SK-N-SH (cell line): ENCODE data around the gene DLG2. TPM values are rescaled to one million over a fixed set of nuclear protein-coding genes. Genes with fewer than 3 reads are reported as not detected.

Experiments
- CTCF ChIA-PET: fragments of 300-600, 350-600 bp; formaldehyde crosslinking; extraction: SDS; loops from one replicate; lab custom pipeline; 2021; lab: Yijun Ruan, JAX
- POLR2A ChIA-PET: fragments of 350-600 bp; sonication (Branson Sonifier 250); formaldehyde crosslinking; extraction: SDS; loops from one replicate; lab custom pipeline; 2020; ENCODE audit warnings: antibody characterized with exemption, inconsistent platforms; lab: Yijun Ruan, JAX
- DNase-seq: peaks from one replicate; pipeline ENCODE4 v3.0.0; 2012
- H2AFZ ChIP-seq: fragments of 200-600 bp; sonication (generic); 2 replicates; pipeline ENCODE4 v1.8.1; 2016; ENCODE audit warnings: antibody characterized with exemption, mild to moderate bottlenecking, low read depth
- H3F3A ChIP-seq: fragments of 200-600 bp; sonication (generic); replicated peaks from 2 replicates; pipeline ENCODE3; 2016; ENCODE audit warnings: antibody characterized with exemption, mild to moderate bottlenecking; ENCODE audit not compliant: insufficient read depth
- H3K27ac ChIP-seq, 2 experiments: fragments of 200-500 bp in 1 of 2; fragments of 200-600 bp in 1 of 2; sonication (Bioruptor generic) in 1 of 2; sonication (generic), shearing (Covaris generic) in 1 of 2; 2 replicates each; pipeline versions ENCODE4 v1.5.1 to v1.6.1; 2014 to 2016; ENCODE audit warnings: low read depth in 2 of 2, inconsistent platforms in 1 of 2, low read length in 1 of 2, mild to moderate bottlenecking in 1 of 2, mixed read lengths in 1 of 2
- H3K27me3 ChIP-seq: fragments of 200-600 bp; sonication (generic), shearing (Covaris generic); 2 replicates; pipeline ENCODE4 v1.6.1; 2016; ENCODE audit warnings: mixed run types; ENCODE audit not compliant: insufficient read depth
- H3K36me3 ChIP-seq, 2 experiments: fragments of 200-500 bp in 1 of 2; fragments of 200-600 bp in 1 of 2; sonication (Bioruptor generic) in 1 of 2; sonication (generic) in 1 of 2; replicated peaks in 1 of 2; 2 replicates each; pipeline versions ENCODE3 to v1.5.1; 2014 to 2016; ENCODE audit warnings: low read length in 1 of 2, mild to moderate bottlenecking in 1 of 2; ENCODE audit not compliant: insufficient read depth in 2 of 2, control insufficient read depth in 1 of 2
- H3K4me1 ChIP-seq, 2 experiments: fragments of 200-500 bp in 1 of 2; fragments of 200-600 bp in 1 of 2; sonication (Bioruptor generic) in 1 of 2; sonication (generic), shearing (Covaris generic) in 1 of 2; 2 replicates each; pipeline versions ENCODE4 v1.5.1 to v1.6.1; 2014 to 2016; ENCODE audit warnings: low read depth in 1 of 2, low read length in 1 of 2, mixed run types in 1 of 2; ENCODE audit not compliant: insufficient read depth in 2 of 2, control insufficient read depth in 1 of 2
- H3K4me2 ChIP-seq: fragments of 200-600 bp; sonication (generic), shearing (Covaris generic); 2 replicates; pipeline ENCODE4 v1.6.1; 2017; ENCODE audit warnings: mixed run types
- H3K4me3 ChIP-seq, 2 experiments: fragments of 200-500 bp in 1 of 2; fragments of 200-600 bp in 1 of 2; sonication (Bioruptor generic) in 1 of 2; sonication (generic), shearing (Covaris generic) in 1 of 2; 2 replicates each; pipeline versions ENCODE4 v1.5.1 to v1.8.1; 2014 to 2016; ENCODE audit warnings: low read depth in 2 of 2, inconsistent platforms in 1 of 2, low read length in 1 of 2, mild to moderate bottlenecking in 1 of 2, mixed read lengths in 1 of 2, moderate library complexity in 1 of 2
- H3K79me2 ChIP-seq: fragments of 200-600 bp; sonication (generic); 2 replicates; pipeline ENCODE4 v1.8.1; 2017; ENCODE audit warnings: mild to moderate bottlenecking; ENCODE audit not compliant: insufficient read depth
- H3K9ac ChIP-seq: fragments of 200-600 bp; sonication (generic); 2 replicates; pipeline ENCODE4 v1.6.1; 2017; ENCODE audit warnings: mixed run types
- H3K9me2 ChIP-seq: fragments of 200-600 bp; sonication (generic); 2 replicates; pipeline ENCODE4 v1.6.1; 2017; ENCODE audit warnings: mixed run types
- H3K9me3 ChIP-seq: fragments of 200-600 bp; sonication (generic); 2 replicates; pipeline ENCODE4 v1.6.1; 2017; ENCODE audit warnings: mixed run types, mild to moderate bottlenecking, moderate library complexity
- H4K20me1 ChIP-seq: fragments of 200-600 bp; sonication (generic); 2 replicates; pipeline ENCODE4 v1.6.1; 2017; ENCODE audit warnings: mild to moderate bottlenecking, mixed run types; ENCODE audit not compliant: insufficient read depth
- CHD2 ChIP-seq: fragments of 150-350 bp; IDR thresholded peaks from 2 replicates; pipeline ENCODE4 v1.6.1; 2018; ENCODE audit warnings: low read length; ENCODE audit not compliant: partially characterized antibody
- CTCF ChIP-seq: fragments of 200-600 bp; sonication (generic); IDR thresholded peaks from 2 replicates; pipeline ENCODE4 v1.6.1; 2017; ENCODE audit warnings: antibody characterized with exemption, mild to moderate bottlenecking, moderate library complexity
- EZH2phosphoT487 ChIP-seq: fragments of 200-600 bp; sonication (generic); IDR thresholded peaks from 2 replicates; pipeline ENCODE4 v1.6.1; 2017; ENCODE audit warnings: low read depth, mixed run types, mild to moderate bottlenecking, antibody characterized with exemption, moderate library complexity, borderline replicate concordance
- FOSL2 ChIP-seq: IDR thresholded peaks from 2 replicates; pipeline ENCODE4 v1.4.0; 2012; ENCODE audit warnings: low read depth, mild to moderate bottlenecking, moderate library complexity, borderline replicate concordance
- GATA2 ChIP-seq: sonication (generic); formaldehyde crosslinking; IDR thresholded peaks from 2 replicates; pipeline ENCODE4 v1.5.0; 2020; ENCODE audit warnings: mild to moderate bottlenecking, missing genetic modification reagents
- IRF3 ChIP-seq: fragments of 150-350 bp; IDR thresholded peaks from 2 replicates; pipeline ENCODE4 v1.6.1; 2016; ENCODE audit warnings: mild to moderate bottlenecking, low read depth, low read length
- MAX ChIP-seq: IDR thresholded peaks from 2 replicates; pipeline ENCODE4 v1.4.0; 2012; ENCODE audit warnings: low read depth
- NFIC ChIP-seq: IDR thresholded peaks from 2 replicates; pipeline ENCODE4 v1.4.0; 2012; ENCODE audit warnings: borderline replicate concordance
- PBX3 ChIP-seq: IDR thresholded peaks from 2 replicates; pipeline ENCODE4; 2012
- RCOR1 ChIP-seq: fragments of 150-350 bp; IDR thresholded peaks from 2 replicates; pipeline ENCODE4 v1.6.1; 2017; ENCODE audit warnings: antibody characterized with exemption, low read length
- REST ChIP-seq: IDR thresholded peaks from 2 replicates; pipeline ENCODE4 v1.6.1; 2012; ENCODE audit warnings: mild to moderate bottlenecking, low read depth, low read length, moderate library complexity
- RXRA ChIP-seq: IDR thresholded peaks from 2 replicates; pipeline ENCODE4 v1.4.0; 2012; ENCODE audit warnings: low read depth, mild to moderate bottlenecking, borderline replicate concordance
- TEAD4 ChIP-seq: IDR thresholded peaks from 2 replicates; pipeline ENCODE4 v1.4.0; 2012; ENCODE audit warnings: mild to moderate bottlenecking, borderline replicate concordance; ENCODE audit not compliant: insufficient read depth
- USF1 ChIP-seq: IDR thresholded peaks from 2 replicates; pipeline ENCODE4 v1.4.0; 2012; ENCODE audit warnings: low read depth, borderline replicate concordance
- USF2 ChIP-seq: fragments of 150-350 bp; IDR thresholded peaks from 2 replicates; pipeline ENCODE4 v1.6.1; 2017; ENCODE audit warnings: antibody characterized with exemption, low read length, low read depth, borderline replicate concordance
- YY1 ChIP-seq: IDR thresholded peaks from 2 replicates; pipeline ENCODE4 v1.4.0; 2012; ENCODE audit warnings: low read depth, mild to moderate bottlenecking
- ZBTB33 ChIP-seq: IDR thresholded peaks from 2 replicates; pipeline ENCODE4 v1.4.0; 2012; ENCODE audit warnings: low read depth, borderline replicate concordance
- WGBS: methylation state at CpG from one replicate; pipeline ENCODE4 v1.1.6; 2017; ENCODE audit warnings: low lambda C conversion rate; 5-methylcytosine and 5-hydroxymethylcytosine counted together
- polyA plus RNA-seq, 3 experiments: library from polyadenylated mRNA; depleted of rRNA; stranded (reverse); fragments of >200 nt; gene quantifications; 2 replicates each; pipeline ENCODE4 v1.2.3, GENCODE V29; 2012

DLG2 gene
- polyA plus RNA-seq, 1 of the 3 experiments (the other 2 are of a cell fraction), result 0.21 TPM

GRCh38 chr11:84673753-84674152 is 953.4 kb downstream of the DLG2 start (continued):
- no peak for TF ChIP-seq ZBTB33
- TF ChIP-seq, all 33 proteins: peak for 1

GRCh38 chr11:84671325-84671999 is 955.7 kb downstream of the DLG2 start:
- POLR2A ChIA-PET, result no interaction called here
- no peak overlapping the region for H3K9ac ChIP-seq
- no peaks in the 10 kb centered on the region for H3K4me1 ChIP-seq
- no peaks in the 10 kb centered on the region for H3K9me3 ChIP-seq
- DNase-seq, result no peak
- H3K4me2 ChIP-seq, result no peak overlapping the region
- H3K9me2 ChIP-seq, result no peaks in the 10 kb centered on the region
- no peaks in the 10 kb centered on the region for H3K36me3 ChIP-seq
- CTCF ChIA-PET, result no interaction called here
- no peaks in the 10 kb centered on the region for H3F3A ChIP-seq
- no peaks in the 10 kb centered on the region for H3K27me3 ChIP-seq
- no peaks in the 10 kb centered on the region for H4K20me1 ChIP-seq
- no peak overlapping the region for H3K4me3 ChIP-seq
- H3K27ac ChIP-seq, result no peak overlapping the region
- WGBS, result 14% methylated on average over 4 of the region's 4 CpGs
- H2AFZ ChIP-seq, result no peak overlapping the region
- H3K79me2 ChIP-seq, result no peaks in the 10 kb centered on the region
- TF ChIP-seq FOSL2 (no peak), RXRA (no peak), NFIC (no peak), CHD2 (no peak), CTCF (no peak), PBX3 (no peak), MAX (no peak), YY1 (no peak), USF2 (no peak), GATA2 (CRISPR knock-in tag) (no peak), USF1 (no peak), REST (no peak), RCOR1 (no peak), TEAD4 (no peak), IRF3 (no peak), EZH2phosphoT487 (no peak)
